ENCODE data around the gene PPP2R5C. TPM values are rescaled to one million over a fixed set of nuclear protein-coding genes. Genes with fewer than 3 reads are reported as not detected.
"Not testable (repeated sequence)": the region's sequence is repeated elsewhere in the genome, so short reads cannot be mapped to it uniquely, and the experiment has no call there.

PPP2R5C gene
- total RNA-seq, 1 donor from 2014 or later = 166 TPM

- no peak for DNase-seq
These were observed 206.7 kb downstream of the PPP2R5C start for GRCh38 chr14:101968186-101968585.

- DNase-seq = no peak
These were observed 208.0 kb downstream of the PPP2R5C start for GRCh38 chr14:101969481-101969880.

DNA sequence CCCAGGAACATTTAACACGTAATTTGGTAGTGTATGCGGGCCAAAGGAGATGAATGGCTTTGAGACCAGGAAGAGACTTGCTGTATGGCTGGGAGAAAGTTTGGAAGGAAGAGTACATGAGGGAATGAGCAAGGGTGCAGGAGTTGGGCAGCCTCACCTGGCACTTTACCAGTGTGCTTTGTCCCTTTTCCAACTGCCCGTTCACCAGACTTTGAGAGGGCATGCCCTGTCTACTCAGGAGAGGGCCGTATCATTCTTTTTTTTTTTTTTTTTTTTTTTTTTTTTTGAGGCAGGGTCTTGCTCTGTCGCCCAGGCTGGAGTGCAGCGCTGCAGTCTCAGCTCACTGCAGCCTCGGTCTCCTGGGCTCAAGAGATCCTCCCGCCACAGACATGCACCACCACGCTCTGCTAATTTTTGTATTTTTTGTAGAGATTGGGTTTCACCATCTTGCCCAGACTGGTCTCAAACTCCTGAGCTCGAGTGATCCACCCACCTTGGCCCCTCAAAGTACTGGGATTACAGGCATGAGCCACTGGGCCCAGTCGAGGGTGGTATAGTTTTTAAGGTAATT lies 209.4 kb downstream of the PPP2R5C start:
- DNase-seq = no peak

DNA sequence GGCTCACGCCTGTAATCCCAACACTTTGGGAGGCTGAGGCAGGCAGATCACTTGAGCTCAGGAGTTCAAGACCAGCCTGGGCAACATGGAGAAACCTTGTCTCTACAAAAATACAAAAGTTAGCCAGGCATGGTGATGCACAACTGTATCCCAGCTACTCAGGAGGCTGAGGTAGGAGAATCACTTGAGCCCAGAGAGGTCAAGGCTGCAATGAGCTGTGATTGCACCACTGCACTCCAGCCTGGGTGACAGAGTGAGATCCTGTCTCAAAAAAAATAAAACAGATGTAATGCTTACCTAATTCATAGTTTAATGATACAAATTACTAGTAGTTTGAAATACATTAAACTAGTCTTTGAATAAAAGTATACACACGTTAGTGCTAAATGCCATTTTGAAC lies 209.9 kb downstream of the PPP2R5C start:
- DNase-seq = not testable (repeated sequence)

- DNase-seq = peak; percentile 65
These were observed 210.8 kb downstream of the PPP2R5C start for GRCh38 chr14:101972126-101972866.

DNA sequence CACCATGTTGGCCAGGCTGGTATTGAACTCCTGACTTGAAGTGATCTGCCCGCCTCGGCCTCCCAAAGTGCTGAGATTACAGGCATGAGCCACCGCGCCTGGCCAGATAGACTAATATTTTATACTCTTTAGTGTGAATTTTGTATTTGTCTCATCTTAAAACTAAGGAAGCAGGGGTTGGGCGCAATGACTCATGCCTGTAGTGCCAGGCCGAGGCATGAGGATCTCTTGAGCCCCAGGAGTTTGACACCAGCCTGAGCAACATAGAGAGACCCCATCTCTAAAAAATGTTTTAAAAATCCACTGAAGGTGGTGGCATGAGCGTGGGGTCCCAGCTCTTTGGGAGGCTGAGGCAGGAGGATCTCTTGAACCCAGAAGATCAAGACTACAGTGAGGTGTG lies 211.8 kb downstream of the PPP2R5C start:
- no peak for DNase-seq

DNA sequence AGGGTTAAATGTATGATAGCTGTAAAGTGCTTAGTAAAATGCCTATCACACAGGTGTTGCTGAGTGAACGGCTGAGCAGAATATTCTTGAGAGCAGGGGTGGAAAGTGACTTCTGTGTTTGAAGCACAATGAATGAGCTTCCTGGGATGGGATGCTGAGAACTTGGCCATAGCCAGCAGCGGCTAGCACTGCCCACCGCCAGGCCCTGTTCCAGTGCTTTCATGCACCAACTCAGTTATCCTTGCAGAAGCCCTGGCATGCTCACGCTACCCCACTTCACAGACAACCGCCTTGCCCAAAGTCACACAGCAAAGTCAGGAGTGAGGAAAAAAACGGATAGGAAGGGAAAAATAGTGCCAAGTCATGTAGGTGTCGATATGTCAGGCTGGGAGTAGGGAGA lies 213.7 kb downstream of the PPP2R5C start:
- no peak for DNase-seq

Small RNA genes lying within 50 kb of the gene (small RNA-seq; reads per million reads assigned to genes)
- not detected for gene AL118558.2
- not detected for gene RNU6-790P

Other genes starting within 250 kb of the PPP2R5C start
- not detected for gene DIO3, start 200.2 kb upstream of the PPP2R5C start, total RNA-seq
- 677 TPM for gene DYNC1H1, start 202.9 kb downstream of the PPP2R5C start, total RNA-seq